Peyer's patch (tissue), 4 donors: ENCODE results near the gene FAM120A.

Experiments used
- POLR2A ChIP-seq, 2 donors: fragments of 450-650 bp; IDR thresholded peaks; one replicate each; pipeline ENCODE4 v1.5.1; 2017; ENCODE audit warnings: antibody characterized with exemption in 2 of 2, mild to moderate bottlenecking in 2 of 2, moderate library complexity in 2 of 2
- TF ChIP-seq, protein P1 (sequence below), 6 experiments: fragments of 450-650 bp in 4 of 6; fragments of 200-600 bp in 2 of 6; sonication (generic) in 1 of 6; IDR thresholded peaks; one replicate each; pipeline ENCODE4 v1.5.1; 2017 to 2019; ENCODE audit warnings: antibody characterized with exemption in 6 of 6, mild to moderate bottlenecking in 3 of 6, moderate library complexity in 1 of 6

DNA sequence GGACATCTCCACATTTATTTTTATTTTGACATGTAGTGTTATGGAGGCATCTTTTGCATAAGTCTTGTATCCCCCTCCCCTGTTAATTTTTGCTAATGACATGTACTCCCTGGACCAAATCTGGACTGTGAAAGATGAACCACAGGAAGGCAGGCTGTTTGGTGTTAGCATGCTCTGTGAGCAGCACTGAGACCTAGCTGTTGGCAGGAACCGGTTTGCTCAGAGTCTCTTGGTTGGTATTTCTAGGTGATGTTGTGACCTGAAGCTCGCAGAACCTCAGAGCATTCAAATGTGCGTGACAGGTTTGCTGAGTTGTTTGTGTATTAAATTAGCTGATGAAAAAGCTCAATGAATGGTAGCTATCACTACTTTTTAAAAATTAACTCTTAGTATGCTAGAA is 71.3 kb downstream of the FAM120A start:
- TF ChIP-seq, protein P1, sequence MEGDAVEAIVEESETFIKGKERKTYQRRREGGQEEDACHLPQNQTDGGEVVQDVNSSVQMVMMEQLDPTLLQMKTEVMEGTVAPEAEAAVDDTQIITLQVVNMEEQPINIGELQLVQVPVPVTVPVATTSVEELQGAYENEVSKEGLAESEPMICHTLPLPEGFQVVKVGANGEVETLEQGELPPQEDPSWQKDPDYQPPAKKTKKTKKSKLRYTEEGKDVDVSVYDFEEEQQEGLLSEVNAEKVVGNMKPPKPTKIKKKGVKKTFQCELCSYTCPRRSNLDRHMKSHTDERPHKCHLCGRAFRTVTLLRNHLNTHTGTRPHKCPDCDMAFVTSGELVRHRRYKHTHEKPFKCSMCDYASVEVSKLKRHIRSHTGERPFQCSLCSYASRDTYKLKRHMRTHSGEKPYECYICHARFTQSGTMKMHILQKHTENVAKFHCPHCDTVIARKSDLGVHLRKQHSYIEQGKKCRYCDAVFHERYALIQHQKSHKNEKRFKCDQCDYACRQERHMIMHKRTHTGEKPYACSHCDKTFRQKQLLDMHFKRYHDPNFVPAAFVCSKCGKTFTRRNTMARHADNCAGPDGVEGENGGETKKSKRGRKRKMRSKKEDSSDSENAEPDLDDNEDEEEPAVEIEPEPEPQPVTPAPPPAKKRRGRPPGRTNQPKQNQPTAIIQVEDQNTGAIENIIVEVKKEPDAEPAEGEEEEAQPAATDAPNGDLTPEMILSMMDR (IDR thresholded peaks at IDR 0.05): no peak
- TF ChIP-seq POLR2A (IDR thresholded peaks at IDR 0.05): no peak
